GM18907 (cell line): ENCODE data around the gene CIRBP.
"Not testable (repeated sequence)": the region's sequence is repeated elsewhere in the genome, so short reads cannot be mapped to it uniquely, and the experiment has no call there.

ENCODE experiments used
- ATAC-seq: cut with Tn5 transposase; IDR thresholded peaks from one replicate; pipeline ENCODE4 v1.9.1; 2021; ENCODE audit warnings: mild to moderate bottlenecking, moderate library complexity; ENCODE audit not compliant: unreplicated experiment

Gene CIRBP

DNA sequence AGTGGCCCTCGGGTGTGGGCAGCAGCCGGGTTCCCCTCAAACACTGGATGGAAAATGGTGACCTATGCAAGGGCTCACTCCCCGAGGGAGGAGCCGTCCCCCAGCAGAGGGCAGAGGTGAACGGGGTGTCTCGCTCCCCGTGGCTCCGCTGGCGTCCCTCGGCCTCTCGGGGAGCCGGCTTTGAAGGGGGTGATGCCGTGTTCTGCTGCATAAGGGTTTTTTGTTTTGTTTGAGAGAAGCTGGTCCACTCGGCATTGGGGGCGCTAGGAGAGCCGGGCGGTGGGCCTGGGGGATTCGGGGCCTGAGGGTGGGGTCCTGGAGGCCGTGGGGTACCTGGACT, 20.5 kb downstream of the CIRBP start:
- ATAC-seq = no peak

GRCh38 chr19:1290196-1290702, 21.1 kb downstream of the CIRBP start:
- ATAC-seq = no peak

GRCh38 chr19:1290703-1291651, 21.8 kb downstream of the CIRBP start:
- ATAC-seq = no peak

GRCh38 chr19:1291761-1292418, 22.8 kb downstream of the CIRBP start:
- ATAC-seq = no peak

DNA sequence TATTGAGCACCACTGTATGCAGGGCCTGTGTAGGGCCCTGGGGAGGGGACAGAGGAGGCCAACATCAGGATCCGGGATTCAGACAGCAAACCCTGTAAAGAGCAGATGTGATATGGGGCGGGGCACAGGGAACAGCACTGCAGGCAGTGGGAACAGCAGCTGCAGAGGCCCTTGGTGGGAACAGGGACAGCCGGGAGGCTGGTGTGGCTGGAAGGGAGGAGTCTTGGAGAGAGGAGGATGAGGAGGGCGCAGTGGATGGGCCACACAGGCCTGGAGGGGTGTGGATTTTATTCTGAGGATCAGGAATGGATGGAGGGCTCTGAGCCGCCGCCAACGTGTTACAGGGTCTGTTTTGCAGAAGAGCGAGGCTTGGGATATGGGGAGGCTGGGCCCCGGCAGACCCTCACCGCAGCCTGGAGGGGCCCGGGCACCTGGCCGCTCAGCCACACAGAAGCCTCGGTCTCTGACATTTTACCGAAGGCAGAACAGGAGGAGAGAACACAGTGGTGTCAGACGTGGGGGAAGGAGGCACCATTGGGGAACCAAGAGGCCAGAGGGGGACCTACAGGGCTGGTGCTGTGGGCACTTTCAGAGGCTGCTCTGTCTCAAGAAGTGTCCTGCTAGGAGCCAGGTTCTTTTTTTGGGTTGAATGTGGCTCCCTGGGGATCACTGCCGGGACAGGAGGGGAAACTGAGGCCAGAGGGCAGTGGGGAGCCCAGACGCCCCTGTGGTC, 23.5 kb downstream of the CIRBP start:
- ATAC-seq = no peak

DNA sequence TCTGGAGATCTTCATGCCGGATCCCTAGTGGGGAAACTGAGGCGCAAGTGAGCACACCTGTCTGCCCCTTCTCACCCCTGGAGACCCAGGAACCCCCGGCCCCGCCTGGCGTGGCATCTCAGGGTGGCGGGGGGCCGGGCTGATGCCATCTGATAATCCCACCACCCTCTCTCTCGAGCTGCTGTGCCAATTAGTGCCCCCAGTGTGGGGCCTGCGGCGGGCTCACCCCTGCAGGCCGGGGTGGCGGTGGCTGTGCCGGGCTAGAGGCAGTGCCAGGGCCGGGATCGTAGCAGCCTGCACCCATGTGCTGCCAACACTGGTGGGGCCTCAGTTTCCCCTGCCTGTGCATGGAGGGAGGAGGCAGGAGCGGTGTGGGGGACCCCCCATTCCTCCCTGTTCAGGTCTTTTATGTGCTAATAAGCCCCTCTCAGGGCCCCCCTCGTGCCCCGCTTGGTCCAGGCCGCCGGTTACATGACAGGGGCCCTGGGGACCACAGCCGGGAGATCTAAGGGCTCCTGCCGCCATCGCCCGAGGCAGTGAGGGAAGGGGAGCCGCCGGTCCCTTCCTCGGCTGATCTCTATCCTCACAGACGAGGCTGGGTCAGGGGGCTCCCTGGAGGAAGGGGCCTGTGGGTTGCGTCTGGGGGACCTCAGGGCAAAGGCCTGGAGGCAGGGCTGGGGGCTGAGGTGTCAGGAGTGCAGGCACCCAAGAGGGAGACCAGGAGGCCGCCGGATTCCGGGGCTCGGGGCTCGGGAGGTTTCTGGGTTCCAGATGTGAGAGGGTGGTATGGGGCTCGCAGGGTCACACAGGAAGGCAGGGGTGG, 24.9 kb downstream of the CIRBP start:
- ATAC-seq = no peak

DNA sequence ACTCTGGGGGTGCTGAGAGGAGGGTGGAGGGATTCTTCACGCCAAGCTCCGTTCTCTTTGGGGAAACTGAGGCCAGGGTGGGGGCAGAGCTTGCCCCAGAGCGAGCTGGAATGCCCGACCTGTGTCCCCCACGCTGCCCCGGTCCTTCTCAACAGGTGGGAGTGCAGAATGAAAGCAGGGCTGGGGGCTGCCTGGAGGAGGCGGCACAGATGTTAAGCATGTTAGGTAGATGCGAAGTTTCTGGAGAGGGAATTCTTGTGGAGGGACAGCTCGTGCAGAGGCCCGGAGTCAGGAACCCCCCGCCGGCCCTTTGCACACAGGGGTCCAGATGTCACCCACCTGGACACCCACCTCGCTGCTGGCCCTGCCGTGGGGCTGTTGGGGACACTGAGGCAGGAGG, 25.6 kb downstream of the CIRBP start:
- ATAC-seq = no peak

DNA sequence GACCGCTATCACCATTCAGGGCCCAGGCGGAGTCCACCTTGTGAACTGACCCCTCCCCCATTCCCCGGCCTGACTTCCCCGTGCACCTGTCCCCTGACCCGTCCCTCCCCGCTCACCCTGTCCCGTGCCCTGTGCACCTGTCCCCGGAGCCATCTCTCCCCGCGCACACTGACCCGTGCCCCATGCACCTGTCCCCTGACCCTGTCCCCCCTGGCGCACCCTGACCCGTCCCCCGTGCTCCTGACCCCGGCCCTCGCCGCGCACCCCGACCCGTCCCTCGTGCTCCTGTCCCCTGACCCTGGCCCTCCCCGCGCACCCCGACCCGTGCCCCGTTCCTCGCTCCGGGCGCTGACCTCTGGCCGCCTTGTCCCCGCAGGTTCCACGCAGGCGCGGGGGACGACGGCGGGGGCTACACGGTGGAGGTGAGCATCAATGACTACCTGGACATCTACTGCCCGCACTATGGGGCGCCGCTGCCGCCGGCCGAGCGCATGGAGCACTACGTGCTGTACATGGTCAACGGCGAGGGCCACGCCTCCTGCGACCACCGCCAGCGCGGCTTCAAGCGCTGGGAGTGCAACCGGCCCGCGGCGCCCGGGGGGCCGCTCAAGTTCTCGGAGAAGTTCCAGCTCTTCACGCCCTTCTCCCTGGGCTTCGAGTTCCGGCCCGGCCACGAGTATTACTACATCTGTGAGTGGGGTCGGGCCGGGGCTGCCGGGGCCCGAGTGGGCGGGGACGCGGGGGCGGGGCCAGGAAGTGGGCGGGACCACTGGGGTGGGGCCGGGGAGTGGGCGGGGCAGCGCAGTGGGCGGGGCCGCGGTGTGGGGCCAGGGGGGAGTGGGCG, 26.3 kb downstream of the CIRBP start:
- no peak for ATAC-seq

DNA sequence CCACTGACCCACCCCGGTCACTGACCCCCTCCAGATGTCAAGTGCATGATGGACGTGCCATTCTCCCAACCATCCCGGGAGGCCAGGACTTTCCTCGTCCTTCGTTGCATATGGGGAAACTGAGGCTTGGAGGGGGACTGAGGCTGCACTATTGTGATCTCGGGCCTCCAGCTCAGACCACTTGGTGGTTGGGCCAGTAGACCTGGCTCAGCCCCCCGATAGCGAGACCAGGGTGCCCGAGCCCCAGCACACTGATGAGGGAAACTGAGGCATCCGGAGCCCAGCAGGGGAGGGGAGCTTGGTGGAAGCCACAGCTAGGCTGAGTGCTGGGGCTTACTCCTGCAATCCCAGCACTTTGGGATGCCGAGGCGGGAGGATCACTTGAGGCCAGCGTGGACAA, 26.9 kb downstream of the CIRBP start:
- ATAC-seq = no peak

- no peak for ATAC-seq
Measured at GRCh38 chr19:1296575-1297271, 27.6 kb downstream of the CIRBP start.

DNA sequence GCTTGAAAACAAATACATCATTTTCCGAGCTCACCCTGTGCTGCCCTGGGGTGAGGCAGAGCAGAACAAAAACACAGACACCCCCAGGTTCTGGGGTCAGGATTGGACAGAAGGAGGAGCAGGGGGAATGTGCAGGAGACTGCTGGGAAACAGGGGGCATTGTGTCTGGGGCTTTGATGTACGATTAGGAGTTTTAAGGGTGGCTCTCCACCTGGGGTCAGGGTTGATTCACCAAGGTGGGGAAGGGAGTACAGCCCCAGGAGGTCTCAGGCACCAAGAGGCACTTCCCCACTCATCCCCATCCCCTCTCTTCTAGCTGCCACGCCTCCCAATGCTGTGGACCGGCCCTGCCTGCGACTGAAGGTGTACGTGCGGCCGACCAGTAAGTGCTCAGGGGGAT, 29.1 kb downstream of the CIRBP start:
- no peak for ATAC-seq

DNA sequence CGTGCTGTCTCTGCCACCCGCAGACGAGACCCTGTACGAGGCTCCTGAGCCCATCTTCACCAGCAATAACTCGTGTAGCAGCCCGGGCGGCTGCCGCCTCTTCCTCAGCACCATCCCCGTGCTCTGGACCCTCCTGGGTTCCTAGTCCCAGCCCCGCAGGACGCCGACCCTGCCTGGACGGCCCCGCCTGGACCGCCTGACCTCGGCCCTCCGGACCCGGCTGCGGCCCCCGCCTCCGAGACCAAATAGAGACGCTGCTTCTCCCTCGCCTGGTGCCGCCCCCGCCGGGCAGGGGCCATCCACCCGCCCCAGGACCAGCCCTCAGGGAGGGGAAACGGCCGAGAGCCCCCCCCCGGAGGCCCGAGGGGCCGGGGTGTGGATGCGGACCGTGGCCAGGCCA, 30.7 kb downstream of the CIRBP start:
- ATAC-seq = no peak

GRCh38 chr19:1300744-1301490, 31.8 kb downstream of the CIRBP start:
- no peak for ATAC-seq

DNA sequence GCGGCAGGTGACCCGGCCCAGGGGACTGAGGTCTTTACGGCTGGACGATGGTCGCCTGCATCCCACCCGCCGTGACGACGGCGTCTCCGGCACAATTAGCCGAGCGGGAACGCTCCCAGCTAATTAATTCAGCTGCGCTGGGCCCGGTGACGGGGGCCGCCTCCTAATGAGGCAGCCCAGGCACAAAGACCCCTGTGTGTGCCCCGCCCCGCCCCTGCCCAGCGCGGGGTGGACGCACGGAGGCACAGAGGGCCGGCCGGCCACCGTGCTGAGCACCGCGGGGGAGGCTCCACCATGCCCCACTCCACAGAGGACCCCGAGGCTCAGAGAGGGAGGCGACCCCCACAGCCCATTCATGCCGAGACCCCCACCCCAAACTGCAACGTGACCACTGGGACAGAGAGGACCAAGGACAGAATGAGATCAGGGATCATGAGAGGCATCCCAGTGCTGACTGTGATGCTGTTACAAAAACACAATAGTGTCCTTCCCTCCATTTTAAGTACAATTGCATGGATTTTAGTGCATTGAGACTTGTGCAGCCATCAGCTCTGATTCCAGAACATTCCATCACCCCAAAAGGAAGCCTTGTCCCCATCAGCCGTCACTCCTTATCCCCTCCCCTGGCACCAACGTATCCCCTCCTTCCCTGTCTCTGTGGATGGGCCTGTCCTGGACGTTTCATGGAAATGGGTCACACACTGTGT, 33.6 kb downstream of the CIRBP start:
- ATAC-seq = no peak

DNA sequence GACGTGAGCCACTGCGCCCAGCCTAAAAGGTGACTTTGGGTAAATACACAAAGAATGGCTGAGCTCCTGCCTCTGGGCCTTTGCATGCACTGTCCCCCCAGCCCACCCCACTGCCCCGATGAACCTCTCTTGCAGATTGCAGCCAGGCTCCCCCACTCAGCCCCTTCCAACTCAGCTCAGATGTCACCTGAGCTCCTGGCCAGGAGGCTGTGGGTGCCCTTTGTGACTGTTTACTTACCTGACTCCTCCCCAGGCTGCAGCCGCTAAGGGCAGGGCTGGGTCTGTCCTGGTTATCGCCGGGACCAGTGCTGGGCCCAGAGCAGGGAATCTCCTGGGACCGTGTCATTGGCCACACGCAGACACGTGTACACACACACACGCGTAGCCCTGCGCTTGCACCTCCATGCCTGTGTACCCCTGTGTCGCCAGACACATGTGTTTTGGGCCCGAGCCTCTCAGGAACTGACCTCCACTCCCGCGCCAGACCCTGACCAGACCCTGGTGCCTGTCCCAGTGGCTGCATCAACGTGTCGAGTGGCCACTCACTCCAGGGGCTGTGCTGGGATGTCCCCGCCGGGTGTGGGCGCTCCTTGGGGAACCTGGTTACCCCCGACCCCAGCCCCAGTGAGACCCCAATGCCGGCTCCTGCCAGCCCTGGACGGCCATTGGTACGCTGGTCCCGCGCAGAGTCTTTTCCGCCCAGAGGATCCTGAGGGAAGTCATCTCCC, 35.2 kb downstream of the CIRBP start:
- ATAC-seq = no peak

GRCh38 chr19:1305354-1305753, 36.2 kb downstream of the CIRBP start:
- ATAC-seq = not testable (repeated sequence)

- ATAC-seq = no peak
Measured at GRCh38 chr19:1307320-1307719, 38.2 kb downstream of the CIRBP start.
